NCI-H524 treated with DMSO at 0.1 percent for 48 hours (cell line): ENCODE results near the gene CD69.

ENCODE experiments used
- DNase-seq: peaks from one replicate; lab custom pipeline; 2025; lab: John Stamatoyannopoulos, UW

The CD69 gene

DNA sequence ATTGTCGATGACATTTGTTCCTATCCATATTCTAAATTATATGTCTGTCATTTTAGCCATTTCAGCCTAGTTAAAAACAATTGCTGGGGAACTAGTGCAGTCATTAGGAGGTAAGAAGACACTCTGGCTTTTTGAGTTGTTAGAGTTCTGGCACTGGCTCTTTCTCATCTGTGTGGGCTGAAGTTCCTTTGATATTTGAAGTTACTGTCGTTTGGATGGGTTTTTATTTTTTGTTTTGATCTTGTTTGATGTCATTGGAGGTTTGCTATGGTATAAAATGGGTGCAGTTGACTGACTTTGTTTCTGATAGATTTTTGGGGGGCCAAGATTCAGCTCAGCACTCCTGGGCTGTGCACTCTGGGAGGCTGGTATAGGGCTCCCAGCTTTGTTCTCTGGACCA, 20.7 kb upstream of the CD69 start:
- no peak for DNase-seq

DNA sequence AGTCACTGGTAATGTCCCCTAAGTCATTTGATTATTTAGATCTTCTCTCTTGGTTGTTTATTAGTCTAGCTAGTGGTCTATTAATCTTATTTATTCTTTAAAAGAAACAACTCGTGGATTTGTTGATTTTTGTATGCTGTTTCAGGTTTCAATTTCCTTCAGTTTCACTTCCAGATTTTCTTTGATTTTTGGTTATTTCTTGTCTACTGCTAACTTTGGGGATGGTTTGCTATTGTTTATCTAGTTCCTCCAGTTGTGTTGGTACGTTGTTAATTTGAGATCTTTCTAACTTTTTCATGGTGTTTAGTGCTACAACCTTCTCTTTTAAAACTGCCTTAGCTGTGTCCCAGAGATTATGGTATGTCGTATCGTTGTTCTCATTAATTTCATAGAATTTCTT, 18.5 kb upstream of the CD69 start:
- no peak for DNase-seq

GRCh38 chr12:9776781-9777180, 16.1 kb upstream of the CD69 start:
- DNase-seq, result no peak

GRCh38 chr12:9773216-9773877, 12.6 kb upstream of the CD69 start:
- no peak for DNase-seq

DNA sequence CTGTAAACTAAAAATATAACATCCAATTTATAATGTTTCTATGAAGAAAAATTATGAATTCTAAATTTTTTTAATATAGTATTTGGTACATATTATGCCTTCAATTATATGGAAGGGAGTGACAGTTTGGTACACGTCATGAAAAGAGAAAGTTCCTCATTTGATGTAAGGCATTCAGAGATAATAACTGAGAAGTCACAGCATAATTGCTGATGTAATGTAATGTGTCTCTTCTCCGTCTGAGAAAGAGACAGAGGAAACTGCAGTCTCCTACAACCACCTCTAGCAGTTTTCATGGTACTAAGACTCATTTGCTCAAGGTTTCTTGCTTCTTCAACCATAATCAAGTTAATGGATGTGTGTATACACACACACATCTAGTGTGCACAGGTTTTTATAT, 2.3 kb upstream of the CD69 start:
- no peak for DNase-seq

DNA sequence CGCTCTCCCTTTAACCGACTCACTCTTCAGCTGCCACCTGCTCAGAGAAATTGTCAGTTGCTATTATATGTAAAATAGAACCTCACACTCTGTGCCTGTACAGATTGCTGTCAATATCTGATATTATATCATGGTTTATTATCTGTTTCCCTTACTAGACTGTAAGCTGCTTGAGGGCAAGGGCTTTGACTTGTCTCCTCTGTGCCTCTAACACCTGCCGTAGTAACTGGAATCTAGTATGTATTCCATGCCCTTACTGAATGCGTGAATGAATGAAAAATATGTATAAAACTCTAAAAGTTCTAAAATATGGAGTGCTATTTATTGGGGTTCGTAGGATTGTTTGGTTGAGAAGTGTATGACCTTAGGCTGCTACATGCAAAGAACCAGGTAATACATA, 1.7 kb upstream of the CD69 start:
- DNase-seq, result no peak

GRCh38 chr12:9761419-9761781, 699 bp upstream of the CD69 start:
- DNase-seq, result no peak

DNA sequence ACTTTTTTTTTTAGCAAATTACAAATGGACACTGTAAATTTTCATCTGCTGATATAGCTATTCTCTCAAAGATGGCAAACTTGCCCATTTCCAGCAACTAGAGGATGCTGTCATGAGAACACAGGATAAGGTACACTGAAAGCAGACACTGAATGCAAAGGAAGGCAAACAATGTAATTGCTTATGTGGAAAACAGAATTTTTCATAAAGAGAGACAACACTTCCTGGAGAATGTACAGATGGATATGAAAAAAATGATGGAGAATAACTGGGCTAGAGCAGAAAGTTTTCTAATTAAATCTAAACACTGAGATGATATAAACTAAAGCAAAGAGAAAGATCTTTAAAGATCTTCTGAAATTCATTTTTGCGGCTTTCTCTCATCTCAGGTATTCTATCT, 581 bp downstream of the CD69 start:
- no peak for DNase-seq

DNA sequence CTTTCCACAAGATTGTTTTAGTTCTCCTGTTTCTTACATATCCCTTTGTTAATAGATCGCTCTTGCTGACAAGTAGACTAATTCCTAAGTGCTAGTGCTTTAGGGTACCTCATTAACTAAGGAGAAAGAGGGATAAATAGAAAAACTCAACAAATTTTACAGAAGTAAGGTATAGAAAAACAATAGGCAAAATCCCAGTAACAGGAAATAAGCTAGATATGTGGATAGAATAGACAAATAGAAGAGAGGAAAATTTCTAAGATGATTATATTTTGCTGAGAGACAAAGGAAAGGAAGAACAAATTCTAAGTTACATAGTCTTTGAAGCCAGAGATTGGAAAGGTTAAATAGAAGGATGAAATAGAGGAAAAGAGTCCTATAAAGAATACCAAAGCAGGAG, 1.0 kb downstream of the CD69 start:
- no peak for DNase-seq

DNA sequence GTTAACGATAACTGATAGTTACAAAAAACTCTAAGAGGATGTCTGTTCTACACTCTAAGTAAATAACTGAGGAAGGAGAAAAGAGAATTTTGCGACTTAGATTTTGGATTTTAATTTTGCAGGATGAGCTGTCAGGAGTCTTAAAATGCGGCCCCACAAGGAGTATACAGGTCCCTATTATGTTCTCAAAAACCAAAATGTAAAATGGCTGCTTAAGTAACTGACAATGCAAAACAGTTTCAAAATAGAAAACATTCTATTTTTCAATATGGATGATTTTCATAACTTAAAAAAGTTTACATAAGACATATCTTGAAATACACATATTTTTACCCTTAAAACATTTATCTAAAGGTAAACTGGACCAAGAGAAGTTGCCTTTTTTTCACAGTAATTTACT, 2.6 kb downstream of the CD69 start:
- no peak for DNase-seq

GRCh38 chr12:9757433-9758025, 3.2 kb downstream of the CD69 start:
- no peak for DNase-seq

- no peak for DNase-seq
These were observed 4.0 kb downstream of the CD69 start for GRCh38 chr12:9756706-9757105.

- no peak for DNase-seq
These were observed 4.5 kb downstream of the CD69 start for GRCh38 chr12:9756170-9756569.

- DNase-seq, result no peak
These were observed 5.1 kb downstream of the CD69 start for GRCh38 chr12:9755567-9755966.

GRCh38 chr12:9755035-9755434, 5.7 kb downstream of the CD69 start:
- DNase-seq, result no peak

GRCh38 chr12:9754099-9754927, 6.4 kb downstream of the CD69 start:
- DNase-seq, result no peak

GRCh38 chr12:9753498-9753897, 7.2 kb downstream of the CD69 start:
- DNase-seq, result no peak

- no peak for DNase-seq
These were observed 7.6 kb downstream of the CD69 start for GRCh38 chr12:9753073-9753472.

- no peak for DNase-seq
These were observed 8.4 kb downstream of the CD69 start for GRCh38 chr12:9752145-9752933.

GRCh38 chr12:9751204-9752144, 9.2 kb downstream of the CD69 start:
- DNase-seq, result no peak
